ENCODE results near the gene FZD7. TPM values are rescaled to one million over a fixed set of nuclear protein-coding genes. Genes with fewer than 3 reads are reported as not detected.

Gene FZD7
- total RNA-seq, 1 experiment from 2014 or later, result 41.4 TPM

- Histone ChIP-seq H3K4me1 (no peaks in the 10 kb centered on the region), H3K36me3 (ENCODE audit: control insufficient read depth, insufficient read depth, low read length) (no peaks in the 10 kb centered on the region), H3K27me3 (replicated peaks; ENCODE audit: control insufficient read depth, insufficient read depth, low read length) (no peaks in the 10 kb centered on the region), H3K9me3 (no peaks in the 10 kb centered on the region), H3K4me3 (ENCODE audit: low read depth, low read length) (no peak overlapping the region)
- no TSS peak for BruUV-seq (replicated peaks)
- no peak for DNase-seq
- CTCF ChIA-PET, result interaction anchor here (0.7 kb wide), 1 partner anchor 114 kb away, joined by 3 read pairs; no protein-coding TSS in a partner anchor
- H3K27me3 Mint-ChIP-seq (ENCODE audit: insufficient read depth, unreplicated experiment), result no peaks in the 10 kb centered on the region
- POLR2A ChIA-PET, result interaction anchor here (0.6 kb wide), 1 partner anchor 29 kb away, joined by 3 read pairs; no protein-coding TSS in a partner anchor
- H3K4me1 Mint-ChIP-seq (ENCODE audit: low read depth, unreplicated experiment), result no peaks in the 10 kb centered on the region
- no peaks in the 10 kb centered on the region for H3K9me3 Mint-ChIP-seq (ENCODE audit: unreplicated experiment)
- intact Hi-C loops (cut with micrococcal nuclease; ENCODE audit: unreplicated experiment), result no loop called here
- H3K36me3 Mint-ChIP-seq (ENCODE audit: insufficient read depth, unreplicated experiment), result no peaks in the 10 kb centered on the region
- no peak overlapping the region for H3K27ac Mint-ChIP-seq (ENCODE audit: unreplicated experiment)
- no peak for TF ChIP-seq CTCF (IDR thresholded peaks at IDR 0.05; ENCODE audit: insufficient read depth in 1 of 2, low read depth in 1 of 2, low read length in 1 of 2, severe bottlenecking in 1 of 2, unreplicated experiment in 1 of 2)
- H3K4me3 Mint-ChIP-seq (ENCODE audit: unreplicated experiment), result no peak overlapping the region
Measured at GRCh38 chr2:202064171-202064880, 30.7 kb downstream of the FZD7 start.

- Mint-ChIP-seq H3K4me3 (ENCODE audit: unreplicated experiment) (no peak overlapping the region), H3K36me3 (ENCODE audit: insufficient read depth, unreplicated experiment) (no peaks in the 10 kb centered on the region), H3K4me1 (ENCODE audit: low read depth, unreplicated experiment) (no peaks in the 10 kb centered on the region), H3K27ac (ENCODE audit: unreplicated experiment) (no peak overlapping the region), H3K27me3 (ENCODE audit: insufficient read depth, unreplicated experiment) (no peaks in the 10 kb centered on the region), H3K9me3 (ENCODE audit: unreplicated experiment) (no peaks in the 10 kb centered on the region)
- BruUV-seq (replicated peaks), result no TSS peak
- Histone ChIP-seq H3K4me1 (no peaks in the 10 kb centered on the region), H3K36me3 (ENCODE audit: control insufficient read depth, insufficient read depth, low read length) (no peaks in the 10 kb centered on the region), H3K27me3 (replicated peaks; ENCODE audit: control insufficient read depth, insufficient read depth, low read length) (no peaks in the 10 kb centered on the region), H3K4me3 (ENCODE audit: low read depth, low read length) (no peak overlapping the region), H3K9me3 (no peaks in the 10 kb centered on the region)
- CTCF ChIA-PET, result no interaction called here
- POLR2A ChIA-PET, result interaction anchor here (0.6 kb wide), 1 partner anchor 30 kb away, joined by 3 read pairs; no protein-coding TSS in a partner anchor
- intact Hi-C loops (cut with micrococcal nuclease; ENCODE audit: unreplicated experiment), result no loop called here
- no peak for TF ChIP-seq CTCF (IDR thresholded peaks at IDR 0.05; ENCODE audit: insufficient read depth in 1 of 2, low read depth in 1 of 2, low read length in 1 of 2, severe bottlenecking in 1 of 2, unreplicated experiment in 1 of 2)
- DNase-seq, result no peak
Measured at GRCh38 chr2:202064881-202065230, 31.2 kb downstream of the FZD7 start.

- Histone ChIP-seq H3K4me3 (ENCODE audit: low read depth, low read length) (no peak overlapping the region), H3K36me3 (ENCODE audit: control insufficient read depth, insufficient read depth, low read length) (no peaks in the 10 kb centered on the region), H3K4me1 (no peaks in the 10 kb centered on the region), H3K27me3 (replicated peaks; ENCODE audit: control insufficient read depth, insufficient read depth, low read length) (no peaks in the 10 kb centered on the region), H3K9me3 (no peaks in the 10 kb centered on the region)
- no peaks in the 10 kb centered on the region for H3K27me3 Mint-ChIP-seq (ENCODE audit: insufficient read depth, unreplicated experiment)
- CTCF ChIA-PET, result no interaction called here
- DNase-seq, result no peak
- no peaks in the 10 kb centered on the region for H3K36me3 Mint-ChIP-seq (ENCODE audit: insufficient read depth, unreplicated experiment)
- no peaks in the 10 kb centered on the region for H3K9me3 Mint-ChIP-seq (ENCODE audit: unreplicated experiment)
- H3K4me1 Mint-ChIP-seq (ENCODE audit: low read depth, unreplicated experiment), result no peaks in the 10 kb centered on the region
- POLR2A ChIA-PET, result no interaction called here
- no peak overlapping the region for H3K27ac Mint-ChIP-seq (ENCODE audit: unreplicated experiment)
- intact Hi-C loops (cut with micrococcal nuclease; ENCODE audit: unreplicated experiment), result no loop called here
- H3K4me3 Mint-ChIP-seq (ENCODE audit: unreplicated experiment), result no peak overlapping the region
- no peak for TF ChIP-seq CTCF (IDR thresholded peaks at IDR 0.05; ENCODE audit: insufficient read depth in 1 of 2, low read depth in 1 of 2, low read length in 1 of 2, severe bottlenecking in 1 of 2, unreplicated experiment in 1 of 2)
- no TSS peak for BruUV-seq (replicated peaks)
Measured at GRCh38 chr2:202065876-202066275, 32.2 kb downstream of the FZD7 start.

All from Caco-2 (cell line).